A549 (cell line): ENCODE measurements around the gene TRAPPC2L.

ENCODE experiments used
- BHLHE40 ChIP-seq: IDR thresholded peaks from 2 replicates; pipeline ENCODE4 v1.6.1; 2012; ENCODE audit warnings: low read depth, low read length, inconsistent platforms
- CEBPB ChIP-seq, 2 experiments: fragments of >200 bp in 1 of 2; sonication (Bioruptor Twin) in 1 of 2; formaldehyde crosslinking in 1 of 2; IDR thresholded peaks; 2 replicates each; pipeline ENCODE4 v1.6.1; 2012 to 2016
- CHD4 ChIP-seq: fragments of 200-600 bp; sonication (generic); IDR thresholded peaks from 2 replicates; pipeline ENCODE4 v1.6.1; 2016; ENCODE audit warnings: antibody characterized with exemption, mild to moderate bottlenecking, borderline replicate concordance
- EP300 ChIP-seq, 2 experiments: fragments of >200 bp; sonication (Bioruptor Twin); formaldehyde crosslinking; IDR thresholded peaks; 2 replicates in 1 of 2; 3 replicates in 1 of 2; pipeline ENCODE4 v1.6.1; 2016 to 2017
- FOSB ChIP-seq: fragments of 250-450 bp; sonication (Bioruptor Pico); IDR thresholded peaks from 2 replicates; pipeline ENCODE4 v1.5.0; 2020; ENCODE audit warnings: mild to moderate bottlenecking, moderate library complexity
- JUN ChIP-seq, 2 experiments: fragments of >200 bp; sonication (Bioruptor Twin); formaldehyde crosslinking; IDR thresholded peaks; 2 replicates in 1 of 2; 3 replicates in 1 of 2; pipeline ENCODE4 v1.6.1; 2016 to 2017
- KDM1A ChIP-seq: fragments of 200-600 bp; sonication (generic); IDR thresholded peaks from 2 replicates; pipeline ENCODE4 v1.6.1; 2016; ENCODE audit warnings: low read depth, mild to moderate bottlenecking
- RAD21 ChIP-seq, 2 experiments: fragments of >200 bp in 1 of 2; sonication (Bioruptor Twin) in 1 of 2; formaldehyde crosslinking in 1 of 2; IDR thresholded peaks in 1 of 2; conservative IDR thresholded peaks in 1 of 2; 2 replicates in 1 of 2; 3 replicates in 1 of 2; pipeline ENCODE4 v1.6.1; 2012 to 2018; ENCODE audit warnings: inconsistent platforms in 1 of 2
- RCOR1 ChIP-seq: fragments of 150-350 bp; IDR thresholded peaks from 2 replicates; pipeline ENCODE4 v1.6.1; 2014; ENCODE audit warnings: antibody characterized with exemption, low read length, low read depth
- USF2 ChIP-seq: fragments of 450-650 bp; IDR thresholded peaks from 2 replicates; pipeline ENCODE4 v1.6.1; 2014; ENCODE audit warnings: antibody characterized with exemption
- ZSCAN20 ChIP-seq: fragments of 250-450 bp; sonication (Bioruptor Pico); IDR thresholded peaks from 2 replicates; pipeline ENCODE4 v1.8.0; 2022; ENCODE audit warnings: mild to moderate bottlenecking, moderate library complexity
- TF ChIP-seq, protein P1 (sequence below): fragments of >200 bp; sonication (Bioruptor Twin); formaldehyde crosslinking; IDR thresholded peaks from 3 replicates; pipeline ENCODE4 v1.5.1; 2016

GRCh38 chr16:88872650-88873331 lies 15.9 kb downstream of the TRAPPC2L start:
- TF ChIP-seq, protein P1, sequence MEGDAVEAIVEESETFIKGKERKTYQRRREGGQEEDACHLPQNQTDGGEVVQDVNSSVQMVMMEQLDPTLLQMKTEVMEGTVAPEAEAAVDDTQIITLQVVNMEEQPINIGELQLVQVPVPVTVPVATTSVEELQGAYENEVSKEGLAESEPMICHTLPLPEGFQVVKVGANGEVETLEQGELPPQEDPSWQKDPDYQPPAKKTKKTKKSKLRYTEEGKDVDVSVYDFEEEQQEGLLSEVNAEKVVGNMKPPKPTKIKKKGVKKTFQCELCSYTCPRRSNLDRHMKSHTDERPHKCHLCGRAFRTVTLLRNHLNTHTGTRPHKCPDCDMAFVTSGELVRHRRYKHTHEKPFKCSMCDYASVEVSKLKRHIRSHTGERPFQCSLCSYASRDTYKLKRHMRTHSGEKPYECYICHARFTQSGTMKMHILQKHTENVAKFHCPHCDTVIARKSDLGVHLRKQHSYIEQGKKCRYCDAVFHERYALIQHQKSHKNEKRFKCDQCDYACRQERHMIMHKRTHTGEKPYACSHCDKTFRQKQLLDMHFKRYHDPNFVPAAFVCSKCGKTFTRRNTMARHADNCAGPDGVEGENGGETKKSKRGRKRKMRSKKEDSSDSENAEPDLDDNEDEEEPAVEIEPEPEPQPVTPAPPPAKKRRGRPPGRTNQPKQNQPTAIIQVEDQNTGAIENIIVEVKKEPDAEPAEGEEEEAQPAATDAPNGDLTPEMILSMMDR = no peak
- TF ChIP-seq USF2 = no peak
- no peak for TF ChIP-seq FOSB
- no peak for TF ChIP-seq CEBPB (IDR thresholded peaks at IDR 0.05)
- TF ChIP-seq EP300 (IDR thresholded peaks at IDR 0.05) = no peak
- no peak for TF ChIP-seq CHD4
- TF ChIP-seq RCOR1 = no peak
- no peak for TF ChIP-seq BHLHE40
- no peak for TF ChIP-seq RAD21 (conservative IDR thresholded peaks at IDR 0.05 in 1 of 2, IDR thresholded peaks at IDR 0.05 in 1 of 2)
- TF ChIP-seq ZSCAN20 (CRISPR knock-in tag) = no peak
- TF ChIP-seq JUN (IDR thresholded peaks at IDR 0.05) = no peak
- TF ChIP-seq KDM1A = no peak
